Astrocyte (in vitro differentiated cells and primary cell): ENCODE results near the gene SIGLEC8.

Experiments
- EZH2 ChIP-seq: IDR thresholded peaks from 2 replicates; pipeline ENCODE4 v1.6.1; 2012; ENCODE audit warnings: mild to moderate bottlenecking, low read length, inconsistent platforms; ENCODE audit not compliant: insufficient read depth
- TF ChIP-seq, protein P1 (sequence below): IDR thresholded peaks from 2 replicates; pipeline ENCODE4 v1.5.1; 2011; ENCODE audit warnings: low read depth, mild to moderate bottlenecking, inconsistent platforms, low read length, moderate library complexity; ENCODE audit not compliant: insufficient read depth

- TF ChIP-seq, protein P1, sequence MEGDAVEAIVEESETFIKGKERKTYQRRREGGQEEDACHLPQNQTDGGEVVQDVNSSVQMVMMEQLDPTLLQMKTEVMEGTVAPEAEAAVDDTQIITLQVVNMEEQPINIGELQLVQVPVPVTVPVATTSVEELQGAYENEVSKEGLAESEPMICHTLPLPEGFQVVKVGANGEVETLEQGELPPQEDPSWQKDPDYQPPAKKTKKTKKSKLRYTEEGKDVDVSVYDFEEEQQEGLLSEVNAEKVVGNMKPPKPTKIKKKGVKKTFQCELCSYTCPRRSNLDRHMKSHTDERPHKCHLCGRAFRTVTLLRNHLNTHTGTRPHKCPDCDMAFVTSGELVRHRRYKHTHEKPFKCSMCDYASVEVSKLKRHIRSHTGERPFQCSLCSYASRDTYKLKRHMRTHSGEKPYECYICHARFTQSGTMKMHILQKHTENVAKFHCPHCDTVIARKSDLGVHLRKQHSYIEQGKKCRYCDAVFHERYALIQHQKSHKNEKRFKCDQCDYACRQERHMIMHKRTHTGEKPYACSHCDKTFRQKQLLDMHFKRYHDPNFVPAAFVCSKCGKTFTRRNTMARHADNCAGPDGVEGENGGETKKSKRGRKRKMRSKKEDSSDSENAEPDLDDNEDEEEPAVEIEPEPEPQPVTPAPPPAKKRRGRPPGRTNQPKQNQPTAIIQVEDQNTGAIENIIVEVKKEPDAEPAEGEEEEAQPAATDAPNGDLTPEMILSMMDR, result no peak
- no peak for TF ChIP-seq EZH2
Measured at GRCh38 chr19:51410950-51411748, 47.1 kb downstream of the SIGLEC8 start.
